Natural killer cell (primary cell): ENCODE results near the gene KLF5. TPM values are rescaled to one million over a fixed set of nuclear protein-coding genes. Genes with fewer than 3 reads are reported as not detected.

Experiments used
- ATAC-seq, 3 donors: fragments of 150-1000 bp in 2 of 3; fragments of 200-7000 bp in 1 of 3; cut with Tn5 transposase; 1 replicate in 1 of 3; 2 replicates in 2 of 3; pipeline ENCODE4 v1.10.0; 2021; ENCODE audit warnings: mild to moderate bottlenecking in 2 of 3, moderate library complexity in 2 of 3
- DNase-seq, 2 donors: peaks; one replicate each; pipeline versions ENCODE4 v3.0.0 to v3.0.0-alpha.2; 2013 to 2021; ENCODE audit warnings: mixed read lengths in 1 of 2
- H3K27ac ChIP-seq: one replicate; pipeline ENCODE4 v1.5.1; 2013; ENCODE audit warnings: mild to moderate bottlenecking, low read length
- H3K27me3 ChIP-seq: one replicate; pipeline ENCODE4 v1.6.1; 2013; ENCODE audit warnings: low read length; ENCODE audit not compliant: control insufficient read depth, insufficient read depth
- H3K36me3 ChIP-seq: one replicate; pipeline ENCODE4 v1.6.1; 2013; ENCODE audit warnings: low read length; ENCODE audit not compliant: control insufficient read depth, insufficient read depth
- H3K4me1 ChIP-seq: one replicate; pipeline ENCODE4 v1.6.1; 2013; ENCODE audit warnings: low read length; ENCODE audit not compliant: control insufficient read depth, insufficient read depth
- H3K4me3 ChIP-seq: one replicate; pipeline ENCODE4 v1.5.1; 2013; ENCODE audit warnings: low read length
- H3K9me3 ChIP-seq: one replicate; pipeline ENCODE4 v1.6.1; 2013; ENCODE audit warnings: low read length; ENCODE audit not compliant: control insufficient read depth, insufficient read depth
- H3K27ac Mint-ChIP-seq, 2 donors: one replicate each; pipeline ENCODE4 v1.8.0; 2022; ENCODE audit warnings: mild to moderate bottlenecking in 2 of 2, mixed read lengths in 2 of 2, moderate library complexity in 1 of 2
- H3K27me3 Mint-ChIP-seq, 2 donors: one replicate each; pipeline ENCODE4 v1.8.0; 2022; ENCODE audit warnings: low read depth in 2 of 2, mixed read lengths in 2 of 2
- H3K36me3 Mint-ChIP-seq: one replicate; pipeline ENCODE4 v1.8.0; 2022; ENCODE audit warnings: mixed read lengths
- H3K4me1 Mint-ChIP-seq, 2 donors: one replicate each; pipeline ENCODE4 v1.8.0; 2022; ENCODE audit warnings: mixed read lengths in 2 of 2
- H3K4me3 Mint-ChIP-seq: one replicate; pipeline ENCODE4 v1.8.0; 2022; ENCODE audit warnings: mild to moderate bottlenecking, moderate library complexity, mixed read lengths
- H3K9me3 Mint-ChIP-seq, 2 donors: one replicate each; pipeline ENCODE4 v1.8.0; 2022; ENCODE audit warnings: mixed read lengths in 2 of 2
- CTCF ChIP-seq: fragments of 200-600 bp; IDR thresholded peaks from one replicate; pipeline ENCODE4 v1.8.0; 2022; ENCODE audit warnings: antibody characterized with exemption
- WGBS: methylation state at CpG from one replicate; pipeline ENCODE4 v1.1.7; 2013; ENCODE audit warnings: missing lambda C conversion rate; ENCODE audit not compliant: insufficient coverage; 5-methylcytosine and 5-hydroxymethylcytosine counted together
- intact Hi-C: fragments of 100-400 bp; cut with micrococcal nuclease; formaldehyde crosslinking; loops from one replicate; pipeline ENCODE4 v1.14.2; 2022
- total RNA-seq, 4 donors: library from RNA; stranded (reverse); fragments of 120-200 nt in 1 of 4; gene quantifications; one replicate each; pipeline versions ENCODE4 v1.2.3 to v1.2.4, GENCODE V29; 2013 to 2022

KLF5 gene
- total RNA-seq, 3 donors from 2014 or later (not counting 1 experiment from before 2014, with no cell fraction given): 1.2 to 48.5 (median 2.0) TPM

DNA sequence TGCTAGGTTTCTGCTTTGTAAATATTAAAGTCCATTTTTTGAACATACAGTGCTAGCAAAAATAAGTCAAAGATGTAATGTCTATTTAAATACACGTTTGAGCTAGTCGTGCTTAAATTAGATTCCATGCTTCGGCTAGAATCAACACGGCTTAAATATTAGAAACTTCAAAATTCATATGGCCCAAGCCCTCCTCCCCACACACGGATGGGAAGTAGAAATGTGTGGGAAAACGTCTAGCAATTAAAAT, 816 bp upstream of the KLF5 start:
- no peaks in the 10 kb centered on the region for H3K9me3 Mint-ChIP-seq
- peaks cover 13% of the 10 kb centered on the region for H3K4me1 ChIP-seq
- 46% methylated on average over 5 of the region's 6 CpGs for WGBS
- H3K27ac Mint-ChIP-seq: no peak overlapping the region
- TF ChIP-seq CTCF: no peak
- ATAC-seq (no peak), DNase-seq (no peak)
- H3K27me3 Mint-ChIP-seq: peaks cover 54 to 68% of the 10 kb centered on the region in 2 donors
- no peaks in the 10 kb centered on the region for H3K36me3 ChIP-seq
- no peak overlapping the region for H3K4me3 ChIP-seq
- no peaks in the 10 kb centered on the region for H3K36me3 Mint-ChIP-seq
- intact Hi-C loops: no loop called here
- peak overlapping the region; percentile 94 for H3K4me3 Mint-ChIP-seq
- no peak overlapping the region for H3K27ac ChIP-seq
- H3K4me1 Mint-ChIP-seq: peaks cover 19 to 20% of the 10 kb centered on the region in 2 donors
- H3K27me3 ChIP-seq: peaks cover 31% of the 10 kb centered on the region
- no peaks in the 10 kb centered on the region for H3K9me3 ChIP-seq

- no peak overlapping the region for H3K27ac ChIP-seq
- Mint-ChIP-seq H3K9me3 (no peaks in the 10 kb centered on the region), H3K27ac (peak overlapping the region in 1 of 2 donors; percentile 73), H3K4me1 (peaks cover 19 to 20% of the 10 kb centered on the region in 2 donors), H3K4me3 (peak overlapping the region; percentile 94), H3K36me3 (no peaks in the 10 kb centered on the region), H3K27me3 (peaks cover 54 to 72% of the 10 kb centered on the region in 2 donors)
- DNase-seq (no peak), ATAC-seq (peak in 2 of 3 donors; percentile 1)
- peaks cover 31% of the 10 kb centered on the region for H3K27me3 ChIP-seq
- H3K9me3 ChIP-seq: no peaks in the 10 kb centered on the region
- H3K36me3 ChIP-seq: no peaks in the 10 kb centered on the region
- peaks cover 13% of the 10 kb centered on the region for H3K4me1 ChIP-seq
- 9% methylated on average over 8 of the region's 8 CpGs for WGBS
- intact Hi-C loops: no loop called here
- no peak for TF ChIP-seq CTCF
- H3K4me3 ChIP-seq: peak overlapping the region; percentile 28
Observed at GRCh38 chr13:73058432-73058735, 421 bp upstream of the KLF5 start.

GRCh38 chr13:73059460-73060250, 850 bp downstream of the KLF5 start:
- H3K4me1 Mint-ChIP-seq: peaks cover 19 to 20% of the 10 kb centered on the region in 2 donors
- intact Hi-C loops: no loop called here
- no peak overlapping the region for H3K27ac ChIP-seq
- H3K4me3 Mint-ChIP-seq: peak overlapping the region; percentile 70
- no peak overlapping the region for H3K27ac Mint-ChIP-seq
- peak in 2 of 3 donors; percentile 17 to 18 for ATAC-seq
- no peaks in the 10 kb centered on the region for H3K36me3 ChIP-seq
- DNase-seq: peak in 1 of 2 donors; percentile 28
- WGBS: 1% methylated on average over 66 of the region's 68 CpGs
- H3K27me3 ChIP-seq: peaks cover 31% of the 10 kb centered on the region
- H3K9me3 ChIP-seq: no peaks in the 10 kb centered on the region
- no peaks in the 10 kb centered on the region for H3K36me3 Mint-ChIP-seq
- TF ChIP-seq CTCF: no peak
- peaks cover 13% of the 10 kb centered on the region for H3K4me1 ChIP-seq
- H3K4me3 ChIP-seq: peak overlapping the region; percentile 25
- no peaks in the 10 kb centered on the region for H3K9me3 Mint-ChIP-seq
- peaks cover 52 to 72% of the 10 kb centered on the region in 2 donors for H3K27me3 Mint-ChIP-seq
